Chondrocyte (in vitro differentiated cells): ENCODE data around the gene DLG4. TPM values are rescaled to one million over a fixed set of nuclear protein-coding genes. Genes with fewer than 3 reads are reported as not detected.

Experiments
- DNase-seq: peaks from one replicate; pipeline ENCODE4 v3.0.0; 2021; ENCODE audit warnings: mixed read lengths, low spot score
- H3K27ac Mint-ChIP-seq: one replicate; pipeline ENCODE4 v1.8.0; 2021; ENCODE audit warnings: mild to moderate bottlenecking, moderate library complexity, mixed read lengths; ENCODE audit not compliant: unreplicated experiment
- H3K27me3 Mint-ChIP-seq: 2 replicates; pipeline ENCODE4 v1.8.0; 2021; ENCODE audit warnings: low read depth, mixed read lengths
- H3K36me3 Mint-ChIP-seq: 2 replicates; pipeline ENCODE4 v1.8.0; 2021; ENCODE audit warnings: low read depth, mixed read lengths
- H3K4me1 Mint-ChIP-seq: 2 replicates; pipeline ENCODE4 v1.8.0; 2021; ENCODE audit warnings: low read depth, mild to moderate bottlenecking, mixed read lengths
- H3K4me3 Mint-ChIP-seq: one replicate; pipeline ENCODE4 v1.8.0; 2021; ENCODE audit warnings: mild to moderate bottlenecking, moderate library complexity, mixed read lengths; ENCODE audit not compliant: unreplicated experiment
- H3K9me3 Mint-ChIP-seq: 2 replicates; pipeline ENCODE4 v1.8.0; 2021; ENCODE audit warnings: low read depth, mixed read lengths
- long read RNA-seq: library from polyadenylated mRNA; stranded (forward); transcript quantifications from one replicate; pipeline ENCODE4 v2.0.0, GENCODE V29; 2021
- total RNA-seq: library from RNA; stranded (reverse); gene quantifications from 3 replicates; pipeline ENCODE4 v1.2.1, GENCODE V29; 2021
- TF ChIP-seq, protein P1 (sequence below): fragments of 200-600 bp; sonication (generic); IDR thresholded peaks from 2 replicates; pipeline ENCODE4 v1.5.0; 2021; ENCODE audit warnings: antibody characterized with exemption, mild to moderate bottlenecking, moderate library complexity

The DLG4 gene
- total RNA-seq: 28.3 to 34.4 TPM (median 31.3 TPM) in 3 replicates
- long read RNA-seq, partial matches to known transcripts: 0 of 1 reads
- long read RNA-seq, other reads (novel, unspliced or antisense): 1 of 1 reads

GRCh38 chr17:7219812-7220592, at the start of gene DLG4, which contains the start of gene ACADVL:
TSS of gene DLG4 (minus strand) at chr17:7219836.
TSS of gene ACADVL (plus strand) at chr17:7219938. CDS start at chr17:7219985, 47 bp downstream.
- no peaks in the 10 kb centered on the region for H3K9me3 Mint-ChIP-seq
- peaks cover 77% of the 10 kb centered on the region for H3K4me1 Mint-ChIP-seq
- peak within 1 kb of the TSS; percentile 99 for H3K27ac Mint-ChIP-seq
- peaks cover 13% of the 10 kb centered on the region for H3K36me3 Mint-ChIP-seq
- H3K27me3 Mint-ChIP-seq: no peaks in the 10 kb centered on the region
- H3K4me3 Mint-ChIP-seq: peak within 1 kb of the TSS; percentile 95
- TF ChIP-seq, protein P1, sequence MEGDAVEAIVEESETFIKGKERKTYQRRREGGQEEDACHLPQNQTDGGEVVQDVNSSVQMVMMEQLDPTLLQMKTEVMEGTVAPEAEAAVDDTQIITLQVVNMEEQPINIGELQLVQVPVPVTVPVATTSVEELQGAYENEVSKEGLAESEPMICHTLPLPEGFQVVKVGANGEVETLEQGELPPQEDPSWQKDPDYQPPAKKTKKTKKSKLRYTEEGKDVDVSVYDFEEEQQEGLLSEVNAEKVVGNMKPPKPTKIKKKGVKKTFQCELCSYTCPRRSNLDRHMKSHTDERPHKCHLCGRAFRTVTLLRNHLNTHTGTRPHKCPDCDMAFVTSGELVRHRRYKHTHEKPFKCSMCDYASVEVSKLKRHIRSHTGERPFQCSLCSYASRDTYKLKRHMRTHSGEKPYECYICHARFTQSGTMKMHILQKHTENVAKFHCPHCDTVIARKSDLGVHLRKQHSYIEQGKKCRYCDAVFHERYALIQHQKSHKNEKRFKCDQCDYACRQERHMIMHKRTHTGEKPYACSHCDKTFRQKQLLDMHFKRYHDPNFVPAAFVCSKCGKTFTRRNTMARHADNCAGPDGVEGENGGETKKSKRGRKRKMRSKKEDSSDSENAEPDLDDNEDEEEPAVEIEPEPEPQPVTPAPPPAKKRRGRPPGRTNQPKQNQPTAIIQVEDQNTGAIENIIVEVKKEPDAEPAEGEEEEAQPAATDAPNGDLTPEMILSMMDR: no peak
- no peak for DNase-seq

- no peak overlapping the region for H3K4me3 Mint-ChIP-seq
- H3K27ac Mint-ChIP-seq: no peak overlapping the region
- peaks cover 10% of the 10 kb centered on the region for H3K27me3 Mint-ChIP-seq
- no peaks in the 10 kb centered on the region for H3K36me3 Mint-ChIP-seq
- H3K9me3 Mint-ChIP-seq: no peaks in the 10 kb centered on the region
- TF ChIP-seq, protein P1: no peak
- H3K4me1 Mint-ChIP-seq: peaks cover 29% of the 10 kb centered on the region
- DNase-seq: no peak
Measured at GRCh38 chr17:7266784-7267183, 47.1 kb upstream of the DLG4 start.

GRCh38 chr17:7263801-7264078, 44.1 kb upstream of the DLG4 start:
- Mint-ChIP-seq H3K27me3 (peaks cover 11% of the 10 kb centered on the region), H3K36me3 (peaks cover 3% of the 10 kb centered on the region), H3K4me1 (peaks cover 30% of the 10 kb centered on the region), H3K27ac (no peak overlapping the region), H3K4me3 (no peak overlapping the region), H3K9me3 (no peaks in the 10 kb centered on the region)
- no peak for DNase-seq
- TF ChIP-seq, protein P1: no peak

DNA sequence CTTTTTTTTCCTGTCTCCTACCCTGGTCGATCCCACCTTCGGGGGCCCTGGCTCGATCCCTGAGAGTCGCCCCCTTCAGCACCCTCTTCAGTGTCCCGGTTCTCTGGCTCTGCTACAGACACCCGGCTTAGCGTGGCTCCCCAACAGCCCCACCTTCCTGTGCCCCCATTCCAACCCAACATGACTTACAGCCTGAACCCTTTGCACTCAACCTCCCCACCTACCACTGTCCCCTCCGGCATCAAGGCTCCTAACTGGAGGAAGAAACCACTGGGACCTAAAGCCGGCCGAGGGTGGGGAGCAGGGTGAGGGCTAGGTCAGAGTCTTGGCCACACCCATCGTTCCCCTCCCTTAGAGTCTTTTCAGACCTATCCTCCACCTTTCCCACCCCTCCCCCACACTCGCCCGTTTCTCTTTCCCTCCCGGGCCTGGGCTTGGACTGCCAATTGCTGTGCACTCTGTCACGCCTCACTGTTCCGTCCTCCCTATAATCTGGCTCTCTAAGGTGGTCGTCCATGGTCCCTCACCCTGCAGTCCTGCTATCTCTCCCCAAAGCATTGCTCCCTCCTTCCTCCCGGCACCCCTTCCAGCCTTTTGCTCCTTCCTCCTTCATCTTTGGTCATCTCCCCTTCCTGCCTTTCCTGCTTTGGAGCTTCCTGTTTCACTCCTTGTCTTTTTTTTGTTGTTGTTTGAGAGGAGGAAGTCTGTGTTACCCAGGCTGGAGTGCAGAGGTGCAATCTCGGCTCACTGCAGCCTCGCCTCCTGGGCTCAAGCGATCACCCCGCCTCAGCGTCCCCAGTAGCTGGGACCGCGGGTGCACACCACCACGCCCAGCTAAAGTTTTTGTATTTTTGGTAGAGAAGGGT, 43.5 kb upstream of the DLG4 start:
- Mint-ChIP-seq H3K4me3 (no peak overlapping the region), H3K27me3 (peaks cover 11% of the 10 kb centered on the region), H3K27ac (no peak overlapping the region), H3K4me1 (peaks cover 30% of the 10 kb centered on the region), H3K9me3 (no peaks in the 10 kb centered on the region), H3K36me3 (peaks cover 7% of the 10 kb centered on the region)
- TF ChIP-seq, protein P1: no peak
- DNase-seq: no peak

GRCh38 chr17:7262192-7262934, 42.7 kb upstream of the DLG4 start, which contains the start of gene CLDN7:
TSS of gene CLDN7 (minus strand) at chr17:7262478. CDS start at chr17:7262043, 435 bp downstream.
- H3K27me3 Mint-ChIP-seq: peaks cover 11% of the 10 kb centered on the region
- H3K4me3 Mint-ChIP-seq: peak within 1 kb of the TSS; percentile 61

More at GRCh38 chr17:7262192-7262934, 42.7 kb upstream of the DLG4 start, which contains the start of gene CLDN7:
- TF ChIP-seq, protein P1: no peak
- no peaks in the 10 kb centered on the region for H3K9me3 Mint-ChIP-seq
- H3K36me3 Mint-ChIP-seq: peaks cover 9% of the 10 kb centered on the region
- no peak for DNase-seq
- no peak within 1 kb of the TSS for H3K27ac Mint-ChIP-seq
- H3K4me1 Mint-ChIP-seq: peaks cover 30% of the 10 kb centered on the region
